22Rv1 (cell line): ENCODE results near the gene KIF26B.

ENCODE experiments used
- H3K27ac ChIP-seq: fragments of 450-650 bp; 2 replicates; pipeline ENCODE4 v1.5.1; 2017
- ZFX ChIP-seq: fragments of 450-650 bp; IDR thresholded peaks from 2 replicates; pipeline ENCODE4 v1.6.1; 2017; ENCODE audit warnings: antibody characterized with exemption, borderline replicate concordance
- TF ChIP-seq, protein P1 (sequence below): fragments of 450-650 bp; IDR thresholded peaks from 2 replicates; pipeline ENCODE4 v1.5.1; 2017; ENCODE audit warnings: mild to moderate bottlenecking

KIF26B gene

DNA sequence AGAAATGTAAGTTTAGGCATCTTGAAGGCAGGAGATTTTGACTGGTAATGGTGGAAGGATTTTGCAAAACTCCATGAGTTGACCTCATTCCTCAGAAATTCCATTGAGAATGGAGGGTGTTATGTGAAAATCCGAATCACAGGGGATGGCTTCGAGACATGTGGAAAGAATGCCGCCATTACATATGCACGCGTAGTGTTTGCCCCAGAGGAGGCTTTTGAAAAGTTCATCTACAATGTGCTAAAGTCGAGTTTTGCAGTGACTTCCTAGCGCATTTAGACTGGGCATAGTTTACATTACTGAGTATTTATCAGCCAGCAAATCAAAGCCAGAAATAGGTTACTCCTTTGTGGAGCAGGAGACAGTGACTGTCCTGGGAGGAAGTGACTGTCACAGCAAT lies 307.4 kb downstream of the KIF26B start:
- no peak overlapping the region for H3K27ac ChIP-seq
- TF ChIP-seq, protein P1, sequence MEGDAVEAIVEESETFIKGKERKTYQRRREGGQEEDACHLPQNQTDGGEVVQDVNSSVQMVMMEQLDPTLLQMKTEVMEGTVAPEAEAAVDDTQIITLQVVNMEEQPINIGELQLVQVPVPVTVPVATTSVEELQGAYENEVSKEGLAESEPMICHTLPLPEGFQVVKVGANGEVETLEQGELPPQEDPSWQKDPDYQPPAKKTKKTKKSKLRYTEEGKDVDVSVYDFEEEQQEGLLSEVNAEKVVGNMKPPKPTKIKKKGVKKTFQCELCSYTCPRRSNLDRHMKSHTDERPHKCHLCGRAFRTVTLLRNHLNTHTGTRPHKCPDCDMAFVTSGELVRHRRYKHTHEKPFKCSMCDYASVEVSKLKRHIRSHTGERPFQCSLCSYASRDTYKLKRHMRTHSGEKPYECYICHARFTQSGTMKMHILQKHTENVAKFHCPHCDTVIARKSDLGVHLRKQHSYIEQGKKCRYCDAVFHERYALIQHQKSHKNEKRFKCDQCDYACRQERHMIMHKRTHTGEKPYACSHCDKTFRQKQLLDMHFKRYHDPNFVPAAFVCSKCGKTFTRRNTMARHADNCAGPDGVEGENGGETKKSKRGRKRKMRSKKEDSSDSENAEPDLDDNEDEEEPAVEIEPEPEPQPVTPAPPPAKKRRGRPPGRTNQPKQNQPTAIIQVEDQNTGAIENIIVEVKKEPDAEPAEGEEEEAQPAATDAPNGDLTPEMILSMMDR = no peak
- no peak for TF ChIP-seq ZFX

DNA sequence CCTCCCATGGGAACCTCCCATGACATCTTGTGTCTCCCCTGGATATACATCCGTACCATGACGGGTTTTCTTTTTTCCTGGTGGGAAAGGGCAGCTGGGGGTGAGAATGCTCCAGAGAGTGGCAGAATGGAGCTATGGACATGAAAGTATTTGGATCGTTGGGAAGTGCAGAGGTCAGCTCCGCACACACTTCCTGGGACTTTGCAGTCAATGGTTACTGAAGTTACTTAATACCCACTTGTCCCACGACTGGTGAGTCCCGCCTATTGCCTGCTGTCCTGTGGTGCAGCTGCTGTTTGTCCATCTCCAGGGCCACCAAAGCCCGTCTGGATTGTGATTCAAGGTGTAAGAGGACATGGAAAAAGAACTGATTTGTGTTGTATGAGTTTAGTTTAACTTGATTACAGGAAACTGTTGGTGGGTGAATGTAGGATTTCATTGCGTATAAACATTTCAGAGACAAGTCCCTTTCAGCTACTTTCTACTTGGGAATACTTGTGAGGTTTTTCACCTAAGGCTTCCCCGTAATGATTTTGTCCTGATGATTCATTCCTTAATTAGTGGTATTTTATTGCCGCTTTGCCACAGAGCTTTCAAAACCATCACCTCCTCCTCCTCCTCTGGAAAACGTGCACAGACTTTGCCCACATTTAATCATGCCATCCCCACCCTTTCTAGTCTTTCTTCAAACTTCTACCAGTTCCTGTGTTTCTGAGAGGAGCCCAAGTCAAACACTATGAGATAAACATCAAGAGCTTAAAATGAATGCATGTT lies 308.8 kb downstream of the KIF26B start:
- TF ChIP-seq, protein P1 = no peak
- TF ChIP-seq ZFX = no peak
- H3K27ac ChIP-seq = no peak overlapping the region

DNA sequence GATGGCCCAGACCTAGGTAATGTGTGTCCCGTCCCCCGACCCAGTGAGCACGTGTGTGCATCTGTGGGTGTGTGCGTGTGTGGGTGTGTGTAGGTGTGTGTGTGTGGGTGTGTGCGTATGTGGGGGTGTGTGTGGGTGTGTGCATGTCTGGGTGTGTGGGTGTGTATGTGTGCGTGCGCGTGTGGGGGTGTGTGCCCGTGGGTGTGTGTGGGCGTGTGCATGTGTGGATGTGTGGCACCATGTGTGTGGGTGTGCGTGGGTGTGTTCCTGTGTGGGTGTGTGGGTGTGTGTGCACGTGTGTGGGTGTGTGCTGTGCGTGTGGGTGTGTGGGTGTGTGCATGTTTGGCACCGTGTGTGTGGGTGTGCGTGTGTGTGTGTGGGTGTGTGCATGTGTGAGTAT lies 309.5 kb downstream of the KIF26B start:
- H3K27ac ChIP-seq = no peak overlapping the region
- TF ChIP-seq ZFX = no peak
- TF ChIP-seq, protein P1 = no peak

DNA sequence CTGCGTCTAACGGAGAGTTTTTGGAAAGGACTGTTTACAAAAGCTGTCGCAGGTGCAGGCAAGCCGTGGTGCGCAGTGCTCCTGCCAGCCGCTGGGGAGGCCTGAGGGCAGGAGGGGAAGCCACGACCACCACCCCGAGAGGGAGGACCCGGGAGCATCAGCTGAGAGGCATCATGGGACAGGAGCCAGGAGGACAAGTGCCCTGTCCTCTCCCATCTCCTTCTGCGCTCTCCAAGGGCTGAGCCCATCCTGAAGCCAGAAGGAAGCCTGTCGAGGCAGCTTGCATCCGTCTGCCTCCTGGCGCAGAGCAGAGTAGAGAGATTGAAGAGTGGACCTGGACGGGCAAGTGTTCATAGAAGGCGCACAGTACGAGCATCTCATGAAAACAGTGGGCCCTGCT lies 310.9 kb downstream of the KIF26B start:
- H3K27ac ChIP-seq = no peak overlapping the region
- TF ChIP-seq, protein P1 = no peak
- no peak for TF ChIP-seq ZFX

DNA sequence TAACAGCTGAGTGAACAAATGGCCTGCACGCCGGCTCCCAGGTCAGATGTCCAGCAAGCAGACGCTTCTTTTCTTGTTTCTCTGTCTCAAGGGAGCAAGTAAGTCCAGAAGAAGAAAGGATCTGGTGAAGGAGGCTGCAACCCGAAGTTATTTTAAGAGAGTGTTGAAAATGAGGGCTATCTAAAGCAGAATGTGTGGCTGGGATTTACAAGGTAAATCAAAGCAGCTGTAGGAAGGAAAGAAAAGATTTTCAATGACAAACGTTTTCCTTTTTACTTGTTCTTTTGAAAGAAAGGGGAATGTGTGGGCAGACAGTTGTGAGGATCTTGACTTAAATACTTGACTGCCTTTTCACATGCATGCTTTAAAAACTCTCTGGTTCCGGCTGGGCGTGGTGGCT lies 311.5 kb downstream of the KIF26B start:
- TF ChIP-seq ZFX = no peak
- TF ChIP-seq, protein P1 = no peak
- H3K27ac ChIP-seq = no peak overlapping the region

DNA sequence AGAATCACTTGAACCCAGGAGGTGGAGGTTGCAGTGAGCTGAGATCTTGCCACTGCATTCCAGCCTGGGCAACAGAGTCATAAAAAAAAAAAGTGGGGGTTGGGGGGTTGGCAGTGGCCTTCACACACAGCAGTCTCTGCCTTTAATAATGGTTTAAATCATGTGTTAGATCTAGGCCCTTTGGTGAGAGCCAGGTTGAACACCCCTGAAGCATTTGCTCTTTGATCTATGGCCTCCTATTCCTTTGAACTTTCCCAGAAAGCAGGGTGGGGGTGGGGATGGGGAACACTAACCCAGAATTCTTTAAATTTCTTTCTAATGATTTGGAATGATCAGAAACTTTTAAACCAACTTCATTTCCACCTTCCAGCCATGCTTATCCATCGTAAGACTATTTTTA lies 313.0 kb downstream of the KIF26B start:
- no peak overlapping the region for H3K27ac ChIP-seq
- TF ChIP-seq, protein P1 = no peak
- TF ChIP-seq ZFX = no peak

DNA sequence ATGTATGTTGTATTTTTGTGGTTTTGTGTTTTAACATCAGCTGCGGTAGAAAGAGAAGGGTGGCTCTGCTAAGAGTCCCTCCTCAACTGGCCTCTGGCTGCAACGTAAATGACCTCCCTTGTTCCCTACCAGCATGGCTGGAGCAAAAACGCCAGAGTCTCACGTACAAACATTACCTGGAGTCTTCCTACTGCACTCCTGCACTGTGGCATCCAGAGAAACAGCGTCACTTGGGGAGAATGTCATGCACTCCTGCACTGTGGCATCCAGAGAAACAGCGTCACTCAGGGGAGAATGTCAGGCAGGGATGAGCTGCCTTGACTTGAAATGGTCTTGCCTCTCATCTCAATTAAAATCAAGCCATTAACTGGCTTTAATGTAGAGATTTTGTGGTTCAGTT lies 314.2 kb downstream of the KIF26B start:
- TF ChIP-seq ZFX = no peak
- TF ChIP-seq, protein P1 = no peak
- no peak overlapping the region for H3K27ac ChIP-seq
